Smooth muscle cell (in vitro differentiated cells): ENCODE data around the gene ENTPD7. TPM values are rescaled to one million over a fixed set of nuclear protein-coding genes. Genes with fewer than 3 reads are reported as not detected.

Source experiments
- DNase-seq: peaks from one replicate; lab custom pipeline; 2025; ENCODE audit not compliant: unreplicated experiment; lab: John Stamatoyannopoulos, UW
- H2AFZ ChIP-seq: fragments of 200-600 bp; sonication (generic); 2 replicates; pipeline ENCODE4 v1.6.0; 2016; ENCODE audit warnings: antibody characterized with exemption, low read depth, mild to moderate bottlenecking
- H3F3A ChIP-seq: fragments of 200-600 bp; sonication (generic); 2 replicates; pipeline ENCODE4 v1.6.0; 2017; ENCODE audit warnings: antibody characterized with exemption, low read depth
- H3K27ac ChIP-seq: fragments of 200-600 bp; sonication (generic); 2 replicates; pipeline ENCODE4 v1.5.1; 2016; ENCODE audit warnings: low read depth, mild to moderate bottlenecking
- H3K27me3 ChIP-seq: fragments of 200-600 bp; sonication (generic); 2 replicates; pipeline ENCODE4 v1.6.1; 2016; ENCODE audit warnings: low read depth, mild to moderate bottlenecking
- H3K36me3 ChIP-seq: fragments of 200-600 bp; sonication (generic); 2 replicates; pipeline ENCODE4 v1.5.1; 2016; ENCODE audit warnings: low read depth
- H3K4me1 ChIP-seq: fragments of 200-600 bp; sonication (generic); 2 replicates; pipeline ENCODE4 v1.5.1; 2016; ENCODE audit warnings: low read depth
- H3K4me2 ChIP-seq: fragments of 200-600 bp; sonication (generic); 2 replicates; pipeline ENCODE4 v1.6.0; 2016; ENCODE audit warnings: mild to moderate bottlenecking
- H3K4me3 ChIP-seq: fragments of 200-600 bp; sonication (generic); 2 replicates; pipeline ENCODE4 v1.5.1; 2016; ENCODE audit warnings: mild to moderate bottlenecking
- H3K79me2 ChIP-seq: fragments of 200-600 bp; sonication (generic); 2 replicates; pipeline ENCODE4 v1.6.0; 2016; ENCODE audit warnings: low read depth, mild to moderate bottlenecking
- H3K9ac ChIP-seq: fragments of 200-600 bp; sonication (generic); 2 replicates; pipeline ENCODE4 v1.6.0; 2016; ENCODE audit warnings: low read depth
- H3K9me3 ChIP-seq: fragments of 200-600 bp; sonication (generic); replicated peaks from 2 replicates; pipeline ENCODE4 v1.5.1; 2016; ENCODE audit warnings: low read depth
- H4K20me1 ChIP-seq: fragments of 200-600 bp; sonication (generic); 2 replicates; pipeline ENCODE4 v1.6.0; 2016; ENCODE audit warnings: low read depth
- WGBS: methylation state at CpG from one replicate; pipeline ENCODE4 v1.1.7; 2016; ENCODE audit warnings: low lambda C conversion rate; 5-methylcytosine and 5-hydroxymethylcytosine counted together
- polyA plus RNA-seq: library from polyadenylated mRNA; unstranded; fragments of >200 nt; fragmentation: Nextera tagmentation; extraction: Ambion mirVana; gene quantifications from 2 replicates; pipeline ENCODE4 v1.2.1, GENCODE V29; 2016
- total RNA-seq: library from RNA; depleted of rRNA; stranded (reverse); fragments of >200 nt; gene quantifications from 2 replicates; pipeline ENCODE4 v1.2.3, GENCODE V29; 2014
- TF ChIP-seq, protein P1 (sequence below): fragments of 200-600 bp; sonication (generic); IDR thresholded peaks from 2 replicates; pipeline ENCODE4 v1.5.1; 2017; ENCODE audit warnings: borderline replicate concordance, mild to moderate bottlenecking, antibody characterized with exemption; ENCODE audit not compliant: insufficient read depth, poor library complexity, severe bottlenecking

ENTPD7 gene
- total and polyA plus RNA-seq, 2 experiments from 2014 or later, result 7.5 to 39.9 TPM

DNA sequence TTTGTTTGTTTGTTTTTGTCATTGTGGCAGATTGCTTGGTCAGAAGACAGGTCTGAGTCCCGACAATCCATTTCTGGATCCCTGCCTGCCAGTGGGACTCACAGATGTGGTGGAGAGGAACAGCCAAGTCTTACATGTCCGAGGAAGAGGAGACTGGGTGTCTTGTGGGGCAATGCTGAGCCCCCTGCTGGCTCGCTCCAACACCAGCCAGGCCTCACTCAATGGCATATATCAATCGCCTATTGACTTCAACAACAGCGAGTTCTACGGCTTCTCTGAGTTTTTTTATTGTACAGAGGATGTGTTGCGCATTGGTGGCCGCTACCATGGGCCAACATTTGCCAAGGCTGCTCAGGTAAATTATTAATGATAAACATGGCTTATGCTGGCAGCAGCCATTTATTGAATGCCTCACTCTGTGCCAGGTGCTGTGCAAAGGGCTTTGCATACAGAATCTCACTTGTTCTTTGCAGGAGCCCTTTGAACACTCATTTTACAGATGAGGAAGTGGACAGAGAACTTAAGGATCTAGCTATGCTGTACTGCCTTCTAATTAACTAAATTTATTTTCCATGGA lies 39.3 kb downstream of the ENTPD7 start:
- no peaks in the 10 kb centered on the region for H3K27me3 ChIP-seq
- H3K79me2 ChIP-seq, result no peaks in the 10 kb centered on the region
- TF ChIP-seq, protein P1, sequence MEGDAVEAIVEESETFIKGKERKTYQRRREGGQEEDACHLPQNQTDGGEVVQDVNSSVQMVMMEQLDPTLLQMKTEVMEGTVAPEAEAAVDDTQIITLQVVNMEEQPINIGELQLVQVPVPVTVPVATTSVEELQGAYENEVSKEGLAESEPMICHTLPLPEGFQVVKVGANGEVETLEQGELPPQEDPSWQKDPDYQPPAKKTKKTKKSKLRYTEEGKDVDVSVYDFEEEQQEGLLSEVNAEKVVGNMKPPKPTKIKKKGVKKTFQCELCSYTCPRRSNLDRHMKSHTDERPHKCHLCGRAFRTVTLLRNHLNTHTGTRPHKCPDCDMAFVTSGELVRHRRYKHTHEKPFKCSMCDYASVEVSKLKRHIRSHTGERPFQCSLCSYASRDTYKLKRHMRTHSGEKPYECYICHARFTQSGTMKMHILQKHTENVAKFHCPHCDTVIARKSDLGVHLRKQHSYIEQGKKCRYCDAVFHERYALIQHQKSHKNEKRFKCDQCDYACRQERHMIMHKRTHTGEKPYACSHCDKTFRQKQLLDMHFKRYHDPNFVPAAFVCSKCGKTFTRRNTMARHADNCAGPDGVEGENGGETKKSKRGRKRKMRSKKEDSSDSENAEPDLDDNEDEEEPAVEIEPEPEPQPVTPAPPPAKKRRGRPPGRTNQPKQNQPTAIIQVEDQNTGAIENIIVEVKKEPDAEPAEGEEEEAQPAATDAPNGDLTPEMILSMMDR, result no peak
- DNase-seq, result no peak
- H3K9ac ChIP-seq, result no peak overlapping the region
- H3F3A ChIP-seq, result peaks cover 3% of the 10 kb centered on the region
- no peak overlapping the region for H2AFZ ChIP-seq
- H3K27ac ChIP-seq, result no peak overlapping the region
- H4K20me1 ChIP-seq, result peaks cover 8% of the 10 kb centered on the region
- no peak overlapping the region for H3K4me2 ChIP-seq
- no peaks in the 10 kb centered on the region for H3K4me1 ChIP-seq
- 96% methylated on average over 8 of the region's 8 CpGs for WGBS
- no peaks in the 10 kb centered on the region for H3K9me3 ChIP-seq
- peaks cover 52% of the 10 kb centered on the region for H3K36me3 ChIP-seq
- H3K4me3 ChIP-seq, result no peak overlapping the region

DNA sequence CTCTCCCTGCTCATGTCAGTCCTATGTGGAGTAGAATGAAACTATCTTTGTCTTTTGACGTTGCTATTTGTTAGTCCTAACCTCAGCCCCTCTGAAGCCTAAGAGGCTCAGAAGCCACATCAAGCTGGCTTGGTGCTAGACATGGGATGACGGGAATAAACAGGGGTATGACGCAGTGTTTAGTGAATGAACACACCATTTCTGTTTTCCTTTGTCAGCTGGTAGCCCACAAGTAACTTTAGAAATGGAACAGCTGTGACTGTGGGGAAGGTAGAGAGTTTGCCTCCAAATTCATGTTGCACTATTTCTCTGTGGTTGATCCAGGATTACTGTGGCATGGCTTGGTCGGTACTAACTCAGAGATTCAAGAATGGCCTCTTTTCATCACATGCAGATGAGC lies 41.3 kb downstream of the ENTPD7 start:
- Histone ChIP-seq H3K4me3 (no peak overlapping the region), H3K4me1 (no peaks in the 10 kb centered on the region), H3F3A (peaks cover 3% of the 10 kb centered on the region), H3K36me3 (peaks cover 67% of the 10 kb centered on the region), H3K27me3 (no peaks in the 10 kb centered on the region), H3K27ac (no peak overlapping the region), H3K9ac (no peak overlapping the region), H3K4me2 (no peak overlapping the region), H3K9me3 (no peaks in the 10 kb centered on the region), H2AFZ (no peak overlapping the region), H3K79me2 (no peaks in the 10 kb centered on the region), H4K20me1 (peaks cover 8% of the 10 kb centered on the region)
- TF ChIP-seq, protein P1, result no peak
- no peak for DNase-seq
- 96% methylated on average over 4 of the region's 4 CpGs for WGBS

DNA sequence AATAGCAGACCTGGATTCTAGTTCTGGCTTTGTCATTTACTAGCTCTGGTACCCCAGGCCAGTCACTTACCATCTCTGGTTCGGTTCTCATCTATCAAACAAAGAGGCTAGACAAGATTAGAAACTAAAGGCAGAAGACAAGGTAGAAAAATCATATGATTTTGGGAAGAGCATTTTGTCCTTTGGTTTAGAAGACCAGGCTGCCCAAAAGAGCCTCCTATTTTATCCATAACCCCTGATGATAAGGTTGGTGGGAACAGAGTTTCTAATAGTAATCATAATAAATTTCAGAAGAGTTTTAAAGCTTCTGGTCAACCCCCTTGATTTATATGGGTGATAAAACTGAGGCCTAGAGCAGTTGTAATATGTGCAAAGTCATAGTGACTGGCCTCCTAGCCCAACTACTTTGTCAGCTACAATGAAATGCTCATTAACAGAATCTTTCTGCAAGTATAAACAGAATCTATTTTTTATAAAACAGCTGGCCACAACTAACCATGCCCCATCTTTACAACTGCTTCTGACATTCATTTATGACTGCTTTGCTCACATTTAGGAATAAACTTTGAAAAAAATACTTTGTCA lies 49.2 kb downstream of the ENTPD7 start:
- H3F3A ChIP-seq, result no peaks in the 10 kb centered on the region
- DNase-seq, result no peak
- no peaks in the 10 kb centered on the region for H3K27me3 ChIP-seq
- H3K36me3 ChIP-seq, result peaks cover 31% of the 10 kb centered on the region
- TF ChIP-seq, protein P1, result no peak
- no peak overlapping the region for H3K4me2 ChIP-seq
- H3K4me1 ChIP-seq, result no peaks in the 10 kb centered on the region
- no peak overlapping the region for H3K9ac ChIP-seq
- no peak overlapping the region for H3K4me3 ChIP-seq
- H3K79me2 ChIP-seq, result no peaks in the 10 kb centered on the region
- peak overlapping the region; percentile 35 for H3K27ac ChIP-seq
- no peak overlapping the region for H2AFZ ChIP-seq
- peaks cover 20% of the 10 kb centered on the region for H4K20me1 ChIP-seq
- no peaks in the 10 kb centered on the region for H3K9me3 ChIP-seq
- 88% methylated on average over 1 of the region's 1 CpG for WGBS
